Limb (tissue), 2 donors: ENCODE data around the gene MYOM3.

Source experiments
- DNase-seq, 2 donors: peaks; one replicate each; pipeline ENCODE4 v3.0.0-alpha.2; 2016; ENCODE audit errors: extremely low spot score in 2 of 2

The MYOM3 gene

DNA sequence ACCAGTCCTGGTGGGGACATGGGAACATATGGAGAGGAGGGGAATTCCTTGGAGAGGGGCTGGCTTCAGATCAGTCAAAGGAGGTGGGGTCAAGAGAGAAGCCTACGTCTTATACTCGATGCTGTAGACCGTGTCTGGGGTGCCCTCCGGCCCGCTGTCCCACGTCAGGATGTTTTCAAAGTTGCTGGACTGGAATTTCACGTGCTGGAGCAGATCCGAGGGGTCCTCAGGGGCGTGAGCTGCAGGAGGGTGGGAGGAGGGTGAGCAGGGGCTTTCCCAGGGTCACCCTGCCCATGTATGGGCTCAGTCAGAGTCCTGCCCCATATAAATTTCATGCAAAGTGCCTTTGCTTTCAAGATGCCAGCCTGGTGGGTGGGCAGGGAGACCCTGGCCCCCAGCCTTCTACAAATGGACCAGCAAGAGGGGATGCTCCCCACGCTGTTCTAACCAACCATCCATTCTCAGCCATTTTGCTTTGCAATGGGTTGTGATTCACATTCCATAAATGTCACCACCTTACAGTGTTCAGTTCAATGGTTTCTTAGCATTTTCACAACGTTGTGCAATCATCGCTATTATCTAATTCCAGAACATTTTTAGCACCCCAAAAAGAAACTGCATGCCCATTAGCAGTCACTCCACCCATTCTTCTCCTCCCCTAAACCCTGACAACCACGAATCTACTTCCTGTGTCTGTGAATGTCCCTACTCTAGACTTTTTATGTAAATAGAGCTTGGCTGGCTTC lies 26.7 kb upstream of the MYOM3 start:
- no peak for DNase-seq

DNA sequence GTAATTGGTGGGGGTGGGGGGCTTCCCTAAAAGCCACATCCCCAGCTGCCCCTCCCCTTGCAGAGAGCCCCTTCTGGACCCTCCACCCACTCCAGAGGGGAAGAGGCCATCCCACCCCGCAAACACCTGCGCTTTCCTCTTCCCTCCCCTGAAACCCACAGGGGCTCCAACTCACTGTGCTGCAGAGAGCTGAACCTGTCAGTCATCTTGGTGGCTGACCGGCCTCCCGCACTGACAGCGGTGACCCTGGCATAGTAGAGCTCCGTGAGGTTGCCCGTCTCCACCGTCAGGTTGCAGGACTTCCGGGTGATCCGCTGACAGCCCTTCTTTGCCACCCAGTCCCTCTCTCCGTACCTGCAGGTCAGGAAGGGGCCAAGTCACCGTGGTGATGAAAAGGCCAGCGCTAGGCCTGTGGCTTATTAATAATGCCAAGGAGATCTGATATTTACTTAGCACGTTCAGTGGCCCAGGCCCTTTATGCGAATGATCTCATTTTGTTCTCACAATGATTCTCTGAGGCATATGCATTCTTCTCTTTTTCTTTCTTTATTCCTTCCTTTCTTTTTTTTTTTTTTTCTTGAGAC lies 25.1 kb upstream of the MYOM3 start:
- DNase-seq = no peak

DNA sequence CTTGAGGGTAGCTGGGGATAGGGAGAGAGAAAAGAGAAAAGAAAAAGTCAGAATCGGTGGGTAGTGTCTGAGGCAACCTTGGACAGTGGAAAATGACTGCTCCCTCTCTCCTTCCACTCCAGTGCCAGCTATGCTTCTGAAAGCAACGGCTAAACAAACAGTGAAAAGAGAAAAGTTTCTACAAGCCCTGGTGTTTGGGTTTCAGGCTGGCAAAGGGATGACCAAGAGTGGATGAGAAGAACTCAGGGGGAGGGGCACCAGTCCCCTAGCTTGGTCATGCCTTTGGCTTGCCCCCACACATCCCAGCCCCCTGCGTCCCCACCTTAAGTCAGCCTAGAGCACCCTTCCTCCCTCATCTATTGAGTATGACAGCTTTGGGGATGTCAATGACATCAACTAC lies 22.4 kb upstream of the MYOM3 start:
- no peak for DNase-seq

DNA sequence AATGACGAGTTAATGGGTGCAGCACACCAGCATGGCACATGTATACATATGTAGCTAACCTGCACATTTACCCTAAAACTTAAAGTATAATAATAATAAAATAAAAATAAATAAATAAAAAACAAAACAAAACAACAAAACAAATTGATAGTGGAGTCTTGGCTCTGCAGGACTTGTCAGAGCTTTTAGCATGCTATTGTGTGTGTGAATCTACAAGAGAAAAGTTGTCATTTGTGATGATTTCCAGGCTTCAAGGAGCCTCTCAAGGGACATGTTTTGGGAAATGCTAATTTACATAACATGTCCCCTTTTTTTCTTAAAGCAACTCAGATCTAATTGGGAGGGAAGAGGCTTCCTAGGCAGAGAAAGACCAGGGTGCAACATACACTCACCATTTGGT lies 21.9 kb upstream of the MYOM3 start:
- DNase-seq = no peak

DNA sequence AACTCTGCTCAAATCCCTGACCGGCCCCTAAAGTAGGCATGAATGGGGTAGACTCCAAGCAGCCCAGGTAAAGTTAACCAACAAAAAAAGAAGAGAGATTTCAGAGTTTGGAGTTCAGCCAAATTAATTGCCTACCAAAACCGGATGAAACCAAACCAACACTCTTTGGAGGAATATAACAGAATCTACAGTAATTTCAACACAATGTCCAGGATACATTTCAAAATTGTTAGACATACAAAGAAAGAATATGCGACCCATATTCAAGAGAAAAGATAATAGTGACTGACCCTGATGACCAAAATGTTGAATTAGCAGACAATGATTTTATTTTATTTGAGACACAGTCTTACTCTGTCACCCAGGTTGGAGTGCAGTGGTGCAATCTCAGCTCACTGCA lies 18.4 kb upstream of the MYOM3 start:
- DNase-seq = no peak

DNA sequence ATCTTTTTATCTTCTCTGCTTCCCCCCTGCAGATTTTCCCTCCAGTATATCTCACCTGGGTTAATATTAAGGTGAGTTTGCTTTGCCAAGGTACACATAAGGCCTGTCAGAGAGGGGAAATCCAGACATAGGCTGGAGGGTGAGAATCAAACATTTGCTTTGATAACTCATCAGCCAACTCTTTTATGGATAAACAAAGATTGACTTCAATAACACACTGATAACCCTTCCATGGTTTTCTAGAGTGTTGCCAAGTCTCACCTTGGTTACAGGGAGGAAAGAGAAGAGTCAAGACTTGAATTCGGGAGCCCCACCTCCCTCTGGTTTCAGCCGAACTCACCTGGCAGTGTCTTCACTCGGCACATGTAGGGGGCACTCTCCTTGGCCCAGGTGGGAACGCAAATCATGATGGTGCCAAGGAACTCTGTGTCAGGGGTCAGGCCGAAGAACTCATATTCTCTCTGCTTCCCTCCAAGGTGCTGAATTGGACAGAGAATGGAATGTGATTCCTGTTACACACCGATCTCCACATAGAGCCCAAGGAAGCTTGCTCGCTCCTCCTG lies 15.9 kb upstream of the MYOM3 start:
- DNase-seq = no peak

DNA sequence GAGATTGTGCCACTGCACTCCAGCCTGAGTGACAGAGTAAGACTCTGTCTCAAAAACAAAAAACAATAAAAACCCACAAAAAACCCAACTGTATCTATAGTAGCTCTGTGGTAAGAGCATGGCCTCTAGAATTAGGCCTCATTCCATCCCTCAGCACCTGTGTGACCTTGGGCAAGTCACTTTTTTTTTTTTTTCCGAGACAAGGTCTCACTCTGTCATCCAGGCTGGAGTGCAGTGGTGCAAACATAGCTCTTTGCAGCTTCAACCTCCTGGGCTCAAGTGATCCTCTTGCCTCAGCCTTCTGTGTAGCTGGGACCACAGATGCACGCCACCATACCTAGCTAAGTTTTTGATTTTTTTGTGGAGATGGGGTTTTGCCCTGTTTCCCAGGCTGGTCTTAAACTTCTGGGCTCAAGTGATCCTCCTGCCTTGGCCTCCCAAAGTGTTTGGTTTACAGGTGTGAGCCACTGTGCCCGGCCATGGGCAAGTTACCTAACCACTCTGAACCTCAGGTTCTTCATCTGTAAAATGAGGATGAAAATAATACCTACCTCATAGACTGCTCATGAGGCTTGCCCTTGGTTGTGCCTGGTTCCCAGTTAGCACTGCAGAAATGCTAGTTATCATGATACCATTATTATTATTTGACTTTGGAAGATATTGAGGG lies 15.3 kb upstream of the MYOM3 start:
- no peak for DNase-seq

DNA sequence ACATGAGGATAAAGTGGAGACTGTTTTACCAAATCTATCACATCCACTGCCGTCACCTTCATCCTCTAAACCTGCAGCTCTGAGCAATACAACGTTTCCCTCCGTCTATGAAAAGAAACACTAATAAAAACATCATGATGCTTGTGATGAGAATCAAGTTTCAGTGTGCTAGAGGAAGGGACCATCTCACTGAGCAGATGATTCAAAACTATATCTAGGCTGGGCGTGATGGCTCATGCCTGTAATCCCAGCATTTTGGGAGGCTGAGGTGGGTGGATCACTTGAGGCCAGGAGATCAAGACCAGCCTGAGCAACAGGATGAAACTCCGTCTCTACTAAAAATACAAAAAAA lies 14.7 kb upstream of the MYOM3 start:
- no peak for DNase-seq

DNA sequence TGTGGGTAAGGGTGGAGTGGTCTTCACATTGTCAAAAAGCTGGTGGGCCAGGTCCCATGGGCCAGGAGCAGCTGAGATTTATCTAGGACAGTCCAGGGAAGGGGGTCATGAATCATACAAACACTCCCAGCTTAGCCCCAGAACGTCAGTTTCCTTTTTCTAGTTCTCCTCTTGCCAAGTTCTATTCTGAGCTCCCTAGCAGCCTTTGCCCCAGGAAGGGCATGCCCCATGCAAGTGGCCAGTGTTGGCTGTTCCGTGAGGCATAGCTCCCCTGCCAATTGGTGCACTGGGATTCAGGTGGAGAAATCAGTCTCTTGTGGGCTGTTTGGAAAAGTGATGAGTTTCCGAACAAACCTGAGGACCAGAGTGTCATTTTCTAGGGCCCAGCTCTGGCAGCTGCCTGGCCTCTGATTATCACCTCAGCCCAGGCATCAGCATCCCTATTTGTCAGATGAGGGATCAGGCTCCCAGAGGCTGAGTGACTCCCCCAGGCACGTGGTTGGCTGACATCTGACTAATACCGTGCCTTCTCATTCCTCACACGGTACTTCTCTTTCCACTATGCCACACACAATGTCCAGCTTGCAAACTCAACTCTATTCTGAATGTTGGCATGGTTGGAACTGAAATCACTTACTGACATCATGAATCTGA lies 14.2 kb upstream of the MYOM3 start:
- no peak for DNase-seq

DNA sequence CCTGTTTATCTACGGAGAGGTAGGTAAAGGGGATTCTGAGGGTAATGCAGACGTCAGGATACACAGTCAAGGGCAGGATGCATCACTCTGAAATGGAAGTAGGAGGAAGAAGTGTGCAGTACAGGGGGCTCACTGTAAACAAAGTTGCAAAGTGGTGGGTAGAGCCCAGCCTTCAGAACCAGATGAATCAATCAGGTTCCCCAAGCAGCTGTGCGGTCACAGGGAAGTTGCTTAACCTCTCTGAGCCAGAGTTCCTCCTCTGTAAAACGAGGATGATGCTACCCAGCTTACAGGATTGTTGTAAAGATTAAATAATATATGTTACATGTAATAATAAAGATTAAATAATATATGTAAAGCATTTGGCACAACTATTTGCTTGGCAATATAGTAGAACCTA lies 13.5 kb upstream of the MYOM3 start:
- DNase-seq = no peak

DNA sequence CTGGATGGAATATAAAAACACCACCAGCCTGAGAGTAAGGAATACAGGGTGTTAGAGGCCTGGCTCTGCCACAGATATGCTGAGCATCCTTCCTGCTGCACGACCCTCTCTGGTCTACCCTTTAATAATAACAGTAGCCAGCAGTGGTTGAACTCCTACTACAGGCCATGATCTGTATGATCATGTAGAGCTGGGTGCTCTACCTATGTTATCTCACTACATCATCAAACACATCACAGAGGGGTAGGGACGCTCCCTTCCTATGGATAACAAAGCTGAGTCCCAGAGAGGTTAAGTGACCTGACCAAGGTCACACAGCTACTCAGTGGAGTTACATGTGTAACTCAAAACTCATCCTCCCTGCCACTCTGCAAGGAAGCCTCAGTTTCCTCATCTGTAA lies 13.0 kb upstream of the MYOM3 start:
- DNase-seq = no peak

DNA sequence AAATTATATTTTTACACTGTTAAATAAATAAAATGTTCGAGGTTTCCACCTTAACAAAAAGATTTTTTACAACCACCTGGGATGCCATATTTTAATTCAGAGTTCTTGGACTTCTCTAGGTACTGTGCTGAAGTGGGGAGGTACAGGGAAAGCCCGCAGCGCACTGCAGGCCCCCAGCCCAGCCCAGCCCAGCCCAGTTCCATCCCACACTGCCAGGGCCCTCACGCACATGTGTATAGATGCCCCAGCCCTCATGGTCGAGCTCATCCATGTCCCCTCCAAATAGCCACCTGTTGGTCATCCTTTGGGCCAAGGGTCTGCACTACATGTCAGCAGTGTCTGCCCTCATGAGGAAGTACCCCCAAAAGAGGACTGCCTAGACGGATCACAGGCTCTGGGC lies 11.7 kb upstream of the MYOM3 start:
- DNase-seq = no peak

DNA sequence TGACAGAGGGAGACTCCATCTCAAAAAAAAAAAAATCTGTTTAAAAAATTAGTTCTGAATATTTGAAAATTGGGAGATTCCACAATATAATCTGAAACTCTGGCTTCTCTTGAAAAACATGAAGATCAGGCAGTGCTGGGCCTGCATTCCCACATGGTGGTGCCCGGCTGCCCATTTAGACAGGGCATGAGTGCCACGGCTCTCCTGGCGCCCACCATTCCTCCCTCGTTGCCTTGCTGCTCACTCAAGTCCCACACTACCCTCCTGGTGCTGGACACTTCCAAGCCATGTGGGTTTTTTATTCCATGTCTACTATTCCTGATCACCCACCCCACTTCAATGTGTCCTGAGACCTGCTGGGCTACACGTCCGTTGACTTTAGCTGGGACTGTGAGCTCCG lies 10.8 kb upstream of the MYOM3 start:
- DNase-seq = no peak

DNA sequence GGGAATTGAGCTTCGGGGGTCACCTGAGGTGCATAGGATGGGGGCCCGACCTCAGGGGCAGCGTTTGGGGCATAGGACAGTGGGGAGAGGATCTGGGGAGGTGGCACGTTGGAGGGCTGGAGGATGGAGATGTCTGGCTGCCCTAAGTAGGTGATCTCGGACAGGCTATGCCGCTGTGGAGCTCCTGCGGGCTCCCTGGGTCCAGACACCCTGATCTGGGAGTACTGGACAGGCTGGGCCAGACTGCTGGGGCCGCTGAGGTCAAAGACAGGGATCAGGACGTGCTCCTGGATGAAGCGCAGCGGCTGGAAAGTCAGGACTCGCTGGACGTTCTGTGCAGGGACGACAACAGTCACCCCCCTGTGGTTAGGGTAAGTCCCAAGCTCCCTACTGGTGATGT lies 9.5 kb upstream of the MYOM3 start:
- no peak for DNase-seq

DNA sequence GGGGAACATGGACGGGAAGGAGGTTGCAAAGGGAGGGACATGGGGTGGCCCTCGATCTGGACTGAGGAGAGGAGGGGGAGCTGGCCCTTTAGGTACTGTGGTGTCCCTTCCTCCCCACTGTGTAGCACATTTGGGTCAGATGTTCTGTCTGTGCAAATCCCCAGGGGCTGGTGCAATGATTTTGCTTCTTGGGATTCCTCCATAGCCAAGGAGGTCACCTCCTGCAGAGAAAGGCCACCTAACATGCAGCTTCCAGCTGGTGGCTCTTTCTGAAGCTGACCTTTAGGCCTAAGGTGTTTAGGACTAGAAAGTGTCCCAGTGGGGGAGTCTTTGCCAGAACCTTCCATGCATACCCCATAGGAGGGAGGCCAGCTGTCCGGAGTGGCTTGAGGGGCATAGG lies 9.0 kb upstream of the MYOM3 start:
- no peak for DNase-seq

DNA sequence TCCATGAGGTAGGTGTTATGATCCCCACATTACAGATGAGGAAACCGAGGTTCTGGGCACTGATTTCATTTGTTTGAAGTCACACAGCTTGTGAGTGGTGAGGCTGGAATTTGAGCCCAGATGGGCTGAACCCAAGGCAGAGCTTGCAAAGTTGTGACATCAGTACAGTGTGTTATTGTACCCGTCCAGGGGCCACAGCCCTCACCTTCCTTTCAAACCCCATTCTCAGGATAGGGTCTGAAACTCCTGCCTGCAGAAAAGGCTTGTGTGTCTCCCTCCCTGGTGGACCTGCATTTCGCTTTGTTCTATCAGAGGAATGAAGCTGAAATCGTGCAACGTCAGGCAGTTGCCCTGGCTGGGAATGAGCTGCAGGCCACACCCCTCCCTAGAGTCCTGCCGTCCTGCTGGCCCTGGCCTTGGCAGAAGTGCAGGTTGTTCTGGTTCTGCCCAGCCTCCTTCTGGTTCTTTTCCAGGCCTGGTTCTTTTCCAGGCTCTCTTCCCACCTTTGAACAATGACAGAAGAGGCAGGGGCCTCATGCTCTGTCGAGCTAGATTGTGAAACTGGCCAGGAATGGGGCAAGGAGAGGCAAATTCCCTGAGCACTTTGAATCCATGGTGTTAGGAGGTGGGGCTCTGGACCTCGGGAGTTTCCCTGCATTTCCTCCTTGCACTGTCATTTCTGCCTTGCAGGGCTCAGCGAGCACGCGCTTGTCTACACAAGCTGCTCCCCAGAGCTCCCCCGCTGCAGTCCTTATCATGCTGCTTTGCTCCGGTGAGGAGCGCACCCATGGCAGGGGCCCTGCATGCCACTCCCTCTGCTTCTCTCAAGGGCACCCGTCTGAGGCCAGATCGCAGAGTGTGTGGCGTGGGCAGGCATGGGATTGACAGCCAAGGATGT lies 8.2 kb upstream of the MYOM3 start:
- DNase-seq = no peak

DNA sequence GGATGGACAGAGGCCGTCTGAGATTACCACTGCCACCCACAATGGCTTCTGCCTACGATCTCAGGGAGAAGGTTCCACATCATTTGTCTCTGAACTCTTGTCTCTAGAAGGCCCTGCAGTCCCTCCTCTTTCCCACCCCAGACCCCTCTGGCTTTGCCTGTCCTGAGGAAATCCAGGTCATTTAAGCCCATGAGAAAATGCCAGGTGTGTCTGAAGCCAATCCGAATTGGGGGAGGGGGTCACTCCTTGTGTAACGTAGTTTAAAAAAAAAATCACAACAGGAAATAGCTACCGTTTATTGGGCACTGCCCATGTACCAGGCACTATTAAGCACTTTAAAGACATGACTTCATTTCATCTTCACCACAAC lies 7.5 kb upstream of the MYOM3 start:
- no peak for DNase-seq

DNA sequence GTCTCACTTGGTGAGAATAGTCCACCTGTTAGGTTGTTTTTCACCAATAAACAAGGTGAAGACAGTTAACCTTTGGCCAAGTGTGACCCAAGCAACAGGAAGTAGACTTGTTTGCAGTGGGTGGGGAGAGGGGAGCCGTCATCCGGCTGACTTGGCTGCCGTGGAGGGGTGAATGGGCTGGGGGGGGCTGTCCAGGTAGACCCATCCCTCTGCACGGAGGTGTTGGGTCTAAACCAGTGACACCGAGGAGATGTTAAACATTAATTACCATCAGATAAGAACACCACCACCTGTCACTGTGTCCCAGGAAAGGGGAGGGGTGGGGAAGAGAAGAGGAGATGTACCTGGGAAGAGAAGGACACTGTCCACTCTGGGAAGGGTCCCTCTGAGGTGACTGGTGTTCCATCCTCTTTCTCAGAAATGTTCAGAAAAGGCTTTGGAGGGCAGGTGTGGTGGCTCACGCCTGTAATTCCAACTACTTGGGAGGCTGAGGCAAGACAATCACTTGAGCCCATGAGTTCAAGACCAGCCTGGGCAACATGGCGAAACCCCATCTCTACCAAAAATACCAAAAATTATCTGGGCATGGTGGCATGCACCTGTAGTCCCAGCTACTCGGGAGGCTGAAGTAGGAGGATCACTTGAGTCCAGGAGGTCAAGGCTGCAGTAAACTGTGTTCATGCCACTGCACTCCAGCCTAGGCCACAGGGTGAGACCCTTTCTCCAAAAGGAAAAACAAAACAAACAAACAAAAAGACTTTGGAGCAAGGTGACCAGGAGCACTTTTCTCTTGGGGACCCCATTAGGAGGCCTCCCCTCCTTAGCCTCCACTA lies 6.7 kb upstream of the MYOM3 start:
- DNase-seq = no peak

DNA sequence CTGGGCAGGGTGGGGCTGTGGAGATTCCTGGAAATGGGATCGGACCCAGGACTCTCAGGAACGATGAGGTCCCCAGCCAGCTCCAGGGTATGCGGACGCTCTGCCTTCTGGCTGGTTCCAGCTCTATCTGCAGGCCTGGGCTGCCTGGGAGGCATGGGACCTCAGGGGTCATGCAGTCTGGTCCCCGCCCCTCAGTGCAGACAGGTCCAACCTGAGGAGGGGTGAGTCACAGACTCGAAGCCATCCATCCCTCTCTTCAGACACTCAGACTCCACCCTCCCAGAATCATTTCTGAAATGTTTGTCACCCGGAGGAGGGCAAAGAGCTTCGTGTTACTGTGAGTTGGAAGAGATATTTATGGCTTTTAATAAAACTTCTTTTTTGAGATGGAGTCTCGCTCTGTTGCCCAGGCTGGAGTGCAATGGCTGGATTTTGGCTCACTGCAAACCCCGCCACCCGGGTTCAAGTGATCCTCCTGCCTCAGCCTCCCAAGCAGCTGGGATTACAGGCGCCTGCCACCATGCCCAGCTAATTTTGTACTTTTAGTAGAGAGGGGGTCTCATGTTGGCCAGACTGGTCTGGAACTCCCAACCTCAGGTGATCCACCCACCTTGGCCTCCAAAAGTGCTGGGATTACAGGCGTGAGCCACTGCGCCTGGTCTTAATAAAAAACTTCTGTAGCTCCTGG lies 5.9 kb upstream of the MYOM3 start:
- DNase-seq = no peak

DNA sequence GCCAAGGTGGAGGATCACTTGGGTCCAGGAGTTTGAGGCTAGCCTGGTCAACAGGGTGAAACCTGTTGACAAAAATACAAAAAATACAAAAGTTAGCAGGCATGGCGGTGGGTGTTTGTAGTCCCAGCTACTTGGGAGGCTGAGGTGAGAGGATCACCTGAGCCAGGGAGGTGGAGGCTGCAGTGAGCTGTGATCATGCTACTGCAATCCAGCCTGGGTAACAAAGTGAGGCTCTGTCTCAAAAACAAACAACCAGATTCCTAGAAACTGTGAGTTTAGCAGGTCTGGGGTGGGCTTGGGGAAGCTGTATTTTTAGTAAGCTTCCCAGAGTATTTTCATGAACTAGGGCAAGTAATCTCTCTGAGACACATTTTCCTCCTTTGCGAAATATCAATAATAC lies 5.2 kb upstream of the MYOM3 start:
- no peak for DNase-seq
